Right cardiac atrium (tissue), 5 donors: ENCODE measurements around the gene SYNE1. TPM values are rescaled to one million over a fixed set of nuclear protein-coding genes. Genes with fewer than 3 reads are reported as not detected.

Source experiments
- ATAC-seq, 2 donors: fragments of 200-7000 bp; cut with Tn5 transposase; one replicate each; pipeline versions ENCODE4 v1.8.0 to v1.9.1; 2020; ENCODE audit warnings: moderate library complexity in 2 of 2, mild to moderate bottlenecking in 1 of 2
- DNase-seq, 3 donors: peaks; one replicate each; pipeline ENCODE4 v3.0.0-alpha.2; 2020
- H3K27ac ChIP-seq: one replicate; pipeline ENCODE4 v1.5.1; 2013; ENCODE audit warnings: mild to moderate bottlenecking, low read length, control low read depth, moderate library complexity
- H3K27me3 ChIP-seq: one replicate; pipeline ENCODE4 v1.6.1; 2013; ENCODE audit not compliant: control insufficient read depth, insufficient read depth
- H3K4me1 ChIP-seq: one replicate; pipeline ENCODE4 v1.6.1; 2013; ENCODE audit warnings: low read length; ENCODE audit not compliant: control insufficient read depth, insufficient read depth
- H3K4me3 ChIP-seq: one replicate; pipeline ENCODE4 v1.5.1; 2013; ENCODE audit warnings: low read length, control low read depth
- H3K9me3 ChIP-seq: one replicate; pipeline ENCODE4 v1.6.1; 2013; ENCODE audit warnings: low read length; ENCODE audit not compliant: control insufficient read depth
- WGBS: extraction: QIAGEN DNeasy Blood & Tissue Kit; methylation state at CpG from one replicate; pipeline ENCODE4 v1.1.7; 2013; 5-methylcytosine and 5-hydroxymethylcytosine counted together
- intact Hi-C, 4 donors: fragments of 100-400 bp; cut with DNase I; formaldehyde crosslinking; loops; one replicate each; pipeline versions ENCODE4 v1.11.0 to v1.14.0; 2022 to 2023
- polyA plus RNA-seq: library from polyadenylated mRNA; stranded (reverse); fragments of 200-250 nt; gene quantifications from one replicate; pipeline ENCODE4 v1.2.3, GENCODE V29; 2013
- total RNA-seq, 4 donors: library from RNA; stranded (reverse); fragmentation: NEBNext Ultra II Directional; extraction: Animal tissue kit (Norgen Biotek cat#: 25700); gene quantifications; one replicate each; pipeline ENCODE4 v1.2.1, GENCODE V29; 2021
- donor health status: healthy with polysubstance abuse.
- donor health status: DM: no; HTN: yes; CAD: no.
- donor health status: DM: no; HTN: no; CAD: no.
- donor health status: DM: no; HTN: yes; CAD: no; lungs with severe emphysema.
- donor health status: DM: yes; HTN: yes; CAD: no.

SYNE1 gene
- total and polyA plus RNA-seq, 5 donors: 71.7 to 162 (median 116) TPM

GRCh38 chr6:152204591-152204990 lies 432.6 kb downstream of the SYNE1 start:
- intact Hi-C loops: loop anchor here in 1 of 4 donors (10.0 kb wide), 2 partner anchors 50 to 60 kb away; no protein-coding TSS in a partner anchor
- no peak overlapping the region for H3K4me3 ChIP-seq
- 82% methylated on average over 2 of the region's 2 CpGs for WGBS
- H3K9me3 ChIP-seq: no peaks in the 10 kb centered on the region
- ATAC-seq: no peak
- no peaks in the 10 kb centered on the region for H3K27me3 ChIP-seq
- DNase-seq: no peak
- H3K4me1 ChIP-seq: no peaks in the 10 kb centered on the region
- no peak overlapping the region for H3K27ac ChIP-seq

- ATAC-seq (no peak), DNase-seq (no peak)
- Histone ChIP-seq H3K4me3 (no peak overlapping the region), H3K27ac (no peak overlapping the region), H3K9me3 (no peaks in the 10 kb centered on the region), H3K27me3 (no peaks in the 10 kb centered on the region), H3K4me1 (no peaks in the 10 kb centered on the region)
- intact Hi-C loops: loop anchor here in 1 of 4 donors (10.0 kb wide), 2 partner anchors 46 to 64 kb away; no protein-coding TSS in a partner anchor
- WGBS: 76% methylated on average over 3 of the region's 3 CpGs
Observed at GRCh38 chr6:152201120-152201519, 436.0 kb downstream of the SYNE1 start.

- ATAC-seq: no peak
- no peaks in the 10 kb centered on the region for H3K4me1 ChIP-seq
- no peak for DNase-seq
Observed at GRCh38 chr6:152195896-152196295, 441.3 kb downstream of the SYNE1 start.

GRCh38 chr6:152189736-152190135 lies 447.4 kb downstream of the SYNE1 start:
- H3K4me3 ChIP-seq: no peak overlapping the region
- H3K27ac ChIP-seq: no peak overlapping the region
- H3K4me1 ChIP-seq: no peaks in the 10 kb centered on the region
- DNase-seq (no peak), ATAC-seq (no peak)
- 87% methylated on average over 2 of the region's 2 CpGs for WGBS
- H3K9me3 ChIP-seq: no peaks in the 10 kb centered on the region
- intact Hi-C loops: no loop called here
- no peaks in the 10 kb centered on the region for H3K27me3 ChIP-seq

More at GRCh38 chr6:152195896-152196295, 441.3 kb downstream of the SYNE1 start:
- Histone ChIP-seq H3K9me3 (no peaks in the 10 kb centered on the region), H3K27ac (no peak overlapping the region), H3K27me3 (no peaks in the 10 kb centered on the region), H3K4me3 (no peak overlapping the region)
- intact Hi-C loops: no loop called here
- WGBS: 90% methylated on average over 5 of the region's 5 CpGs

- Histone ChIP-seq H3K4me3 (no peak overlapping the region), H3K27me3 (no peaks in the 10 kb centered on the region), H3K4me1 (no peaks in the 10 kb centered on the region), H3K9me3 (no peaks in the 10 kb centered on the region), H3K27ac (no peak overlapping the region)
- DNase-seq (no peak), ATAC-seq (no peak)
- intact Hi-C loops: no loop called here
- 95% methylated on average over 3 of the region's 3 CpGs for WGBS
Observed at GRCh38 chr6:152188011-152188410, 449.2 kb downstream of the SYNE1 start.

- H3K27me3 ChIP-seq: no peaks in the 10 kb centered on the region
- H3K4me3 ChIP-seq: no peak overlapping the region
- WGBS: 92% methylated on average over 3 of the region's 3 CpGs
- no peaks in the 10 kb centered on the region for H3K9me3 ChIP-seq
- DNase-seq: no peak
- no peaks in the 10 kb centered on the region for H3K4me1 ChIP-seq
- H3K27ac ChIP-seq: no peak overlapping the region
- no peak for ATAC-seq
- intact Hi-C loops: no loop called here
Observed at GRCh38 chr6:152186840-152187239, 450.3 kb downstream of the SYNE1 start.

- no peak for DNase-seq
- Histone ChIP-seq H3K27me3 (no peaks in the 10 kb centered on the region), H3K9me3 (no peaks in the 10 kb centered on the region), H3K4me3 (no peak overlapping the region), H3K27ac (no peak overlapping the region), H3K4me1 (no peaks in the 10 kb centered on the region)
- no peak for ATAC-seq
- WGBS: 73% methylated on average over 6 of the region's 6 CpGs
- intact Hi-C loops: no loop called here
Observed at GRCh38 chr6:152184917-152185574, 452.1 kb downstream of the SYNE1 start.

- no peaks in the 10 kb centered on the region for H3K27me3 ChIP-seq
- H3K27ac ChIP-seq: no peak overlapping the region
- H3K4me1 ChIP-seq: no peaks in the 10 kb centered on the region
- no peak for DNase-seq
- H3K4me3 ChIP-seq: no peak overlapping the region
- intact Hi-C loops: no loop called here
- no peak for ATAC-seq
- 56% methylated on average over 2 of the region's 2 CpGs for WGBS
- no peaks in the 10 kb centered on the region for H3K9me3 ChIP-seq
Observed at GRCh38 chr6:152184573-152184916, 452.6 kb downstream of the SYNE1 start.

GRCh38 chr6:152180601-152181000 lies 456.6 kb downstream of the SYNE1 start:
- WGBS: 98% methylated on average over 5 of the region's 5 CpGs
- DNase-seq: no peak

GRCh38 chr6:152176268-152176667 lies 460.9 kb downstream of the SYNE1 start:
- no peak overlapping the region for H3K27ac ChIP-seq
- H3K27me3 ChIP-seq: no peaks in the 10 kb centered on the region
- WGBS: 71% methylated on average over 4 of the region's 4 CpGs
- no peak for DNase-seq
- H3K4me1 ChIP-seq: no peaks in the 10 kb centered on the region
- intact Hi-C loops: no loop called here
- H3K9me3 ChIP-seq: no peaks in the 10 kb centered on the region
- ATAC-seq: no peak
- no peak overlapping the region for H3K4me3 ChIP-seq

More at GRCh38 chr6:152180601-152181000, 456.6 kb downstream of the SYNE1 start:
- Histone ChIP-seq H3K4me1 (no peaks in the 10 kb centered on the region), H3K9me3 (no peaks in the 10 kb centered on the region), H3K27me3 (no peaks in the 10 kb centered on the region), H3K4me3 (no peak overlapping the region), H3K27ac (no peak overlapping the region)
- intact Hi-C loops: no loop called here
- no peak for ATAC-seq

- DNase-seq: no peak
- intact Hi-C loops: no loop called here
- peaks cover 4% of the 10 kb centered on the region for H3K4me1 ChIP-seq
- WGBS: 77% methylated on average over 2 of the region's 2 CpGs
- H3K9me3 ChIP-seq: no peaks in the 10 kb centered on the region
- H3K27ac ChIP-seq: no peak overlapping the region
- H3K27me3 ChIP-seq: no peaks in the 10 kb centered on the region
- no peak for ATAC-seq
- no peak overlapping the region for H3K4me3 ChIP-seq
Observed at GRCh38 chr6:152173957-152174356, 463.2 kb downstream of the SYNE1 start.

- Histone ChIP-seq H3K4me1 (peaks cover 4% of the 10 kb centered on the region), H3K27ac (no peak overlapping the region), H3K27me3 (no peaks in the 10 kb centered on the region), H3K4me3 (no peak overlapping the region), H3K9me3 (no peaks in the 10 kb centered on the region)
- WGBS: 78% methylated on average over 4 of the region's 4 CpGs
- intact Hi-C loops: no loop called here
- DNase-seq: no peak
- no peak for ATAC-seq
Observed at GRCh38 chr6:152173321-152173720, 463.8 kb downstream of the SYNE1 start.
